OCI-LY1 (cell line): ENCODE data around the gene SLC28A3.

ENCODE experiments used
- CTCF ChIP-seq: fragments of 200-600 bp; sonication (generic), shearing (Covaris generic); IDR thresholded peaks from 2 replicates; pipeline ENCODE4 v1.5.1; 2017; ENCODE audit warnings: mild to moderate bottlenecking, antibody characterized with exemption, low read length, moderate library complexity, mixed read lengths
- EZH2 ChIP-seq: fragments of 200-600 bp; sonication (generic), shearing (Covaris generic); IDR thresholded peaks from 2 replicates; pipeline ENCODE4 v1.8.0; 2017; ENCODE audit warnings: borderline replicate concordance, mixed run types, mild to moderate bottlenecking, antibody characterized with exemption, low read length, moderate library complexity, mixed read lengths

GRCh38 chr9:84382720-84383119, 42.2 kb upstream of the SLC28A3 start:
- TF ChIP-seq CTCF (no peak), EZH2 (no peak)
